ENCODE measurements around the gene ARGLU1. TPM values are rescaled to one million over a fixed set of nuclear protein-coding genes. Genes with fewer than 3 reads are reported as not detected.

The ARGLU1 gene
- total RNA-seq, 2 donors from 2014 or later = 58.7 to 60.0 TPM

DNA sequence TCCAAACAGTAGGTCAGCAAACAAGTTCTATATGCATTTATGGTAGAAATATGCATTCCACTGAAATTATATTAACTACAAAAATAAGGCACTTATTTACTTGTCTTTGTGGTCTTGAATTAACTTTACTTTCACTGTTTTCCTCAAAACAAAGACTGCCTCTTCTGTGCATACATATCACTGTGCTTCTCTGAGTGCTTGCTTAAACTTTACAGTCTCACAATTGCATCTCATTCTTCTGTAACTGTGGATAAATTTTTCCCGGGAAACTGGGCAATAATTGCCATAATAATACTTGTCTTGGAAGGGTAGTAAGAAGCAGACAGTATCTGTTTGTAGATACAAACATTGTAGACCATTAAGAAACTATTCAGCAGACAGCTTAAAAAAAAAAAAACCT lies 70.9 kb downstream of the ARGLU1 start:
- Histone ChIP-seq H3K9me3 (no peaks in the 10 kb centered on the region), H3K9ac (ENCODE audit: low read depth in 2 of 2, low read length in 2 of 2) (no peak overlapping the region), H3K27ac (peak overlapping the region; percentile 24), H3K27me3 (no peaks in the 10 kb centered on the region), H3K4me1 (no peaks in the 10 kb centered on the region), H3K4me3 (no peak overlapping the region), H3K36me3 (peaks cover 11% of the 10 kb centered on the region)
- intact Hi-C loops (cut with DNase I) = no loop called here
- no peak for DNase-seq
- no peak for TF ChIP-seq CTCF (IDR thresholded peaks at IDR 0.05)

GRCh38 chr13:106496072-106496997 lies 71.6 kb downstream of the ARGLU1 start:
- no peak for TF ChIP-seq CTCF (IDR thresholded peaks at IDR 0.05)
- intact Hi-C loops (cut with DNase I) = no loop called here
- Histone ChIP-seq H3K9ac (ENCODE audit: low read depth in 2 of 2, low read length in 2 of 2) (peak overlapping the region in 1 of 2 donors; percentile 21), H3K27me3 (no peaks in the 10 kb centered on the region), H3K36me3 (peaks cover 12% of the 10 kb centered on the region), H3K4me3 (no peak overlapping the region), H3K9me3 (no peaks in the 10 kb centered on the region), H3K4me1 (no peaks in the 10 kb centered on the region), H3K27ac (peak overlapping the region; percentile 24)
- DNase-seq = no peak

GRCh38 chr13:106494936-106495335 lies 73.0 kb downstream of the ARGLU1 start:
- H3K9ac ChIP-seq (ENCODE audit: low read depth in 2 of 2, low read length in 2 of 2) = no peak overlapping the region
- no peaks in the 10 kb centered on the region for H3K9me3 ChIP-seq
- DNase-seq = no peak
- no peaks in the 10 kb centered on the region for H3K4me1 ChIP-seq
- peaks cover 12% of the 10 kb centered on the region for H3K36me3 ChIP-seq
- intact Hi-C loops (cut with DNase I) = no loop called here
- no peak for TF ChIP-seq CTCF (IDR thresholded peaks at IDR 0.05)
- H3K4me3 ChIP-seq = no peak overlapping the region
- no peak overlapping the region for H3K27ac ChIP-seq
- no peaks in the 10 kb centered on the region for H3K27me3 ChIP-seq

DNA sequence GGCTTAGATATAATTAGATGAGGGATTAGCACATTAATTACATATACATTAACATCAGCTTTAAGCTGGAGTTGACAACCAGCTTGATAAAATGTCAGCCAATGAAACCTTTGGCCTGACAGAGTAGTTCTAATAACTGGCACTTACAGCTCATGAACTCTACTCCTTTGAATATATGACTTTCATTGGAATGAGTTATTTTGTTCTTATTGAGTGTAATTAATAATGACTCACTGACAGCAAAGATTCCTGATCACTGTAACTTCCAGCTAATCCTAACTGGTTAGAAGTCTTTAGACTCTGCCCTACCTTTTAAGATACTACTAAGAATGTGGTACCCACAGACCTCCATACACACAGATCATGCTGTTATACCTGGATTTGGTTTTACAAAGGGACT lies 73.4 kb downstream of the ARGLU1 start:
- Histone ChIP-seq H3K4me1 (no peaks in the 10 kb centered on the region), H3K27me3 (no peaks in the 10 kb centered on the region), H3K36me3 (peaks cover 12% of the 10 kb centered on the region), H3K4me3 (no peak overlapping the region), H3K27ac (no peak overlapping the region), H3K9ac (ENCODE audit: low read depth in 2 of 2, low read length in 2 of 2) (no peak overlapping the region), H3K9me3 (no peaks in the 10 kb centered on the region)
- intact Hi-C loops (cut with DNase I) = no loop called here
- DNase-seq = no peak
- TF ChIP-seq CTCF (IDR thresholded peaks at IDR 0.05) = no peak

GRCh38 chr13:106493533-106494220 lies 74.3 kb downstream of the ARGLU1 start:
- Histone ChIP-seq H3K27me3 (no peaks in the 10 kb centered on the region), H3K4me1 (no peaks in the 10 kb centered on the region), H3K27ac (no peak overlapping the region), H3K9ac (ENCODE audit: low read depth in 2 of 2, low read length in 2 of 2) (no peak overlapping the region), H3K9me3 (no peaks in the 10 kb centered on the region), H3K4me3 (no peak overlapping the region), H3K36me3 (peaks cover 12% of the 10 kb centered on the region)
- no peak for TF ChIP-seq CTCF (IDR thresholded peaks at IDR 0.05)
- no peak for DNase-seq
- intact Hi-C loops (cut with DNase I) = no loop called here
